HCT116 (cell line): ENCODE results near the gene MRPL39. TPM values are rescaled to one million over a fixed set of nuclear protein-coding genes. Genes with fewer than 3 reads are reported as not detected.

Experiments
- ATAC-seq: fragments of 200-7000 bp; cut with Tn5 transposase; 2 replicates; pipeline ENCODE4 v1.9.1; 2020; ENCODE audit warnings: mild to moderate bottlenecking, moderate library complexity
- BruUV-seq: library from RNA; stranded (reverse); fragments of 400-500 nt; replicated peaks from 2 replicates; lab custom pipeline; 2021; lab: Mats Ljungman, UMichigan
- CTCF ChIA-PET: fragments of 300-600 bp; sonication (Branson Sonifier 250); formaldehyde crosslinking; loops from one replicate; lab custom pipeline; 2021; ENCODE audit warnings: antibody characterized with exemption; lab: Charles Lee
- POLR2A ChIA-PET: fragments of 300-600, 350-600 bp; sonication (Branson Sonifier 250); formaldehyde crosslinking; loops from one replicate; lab custom pipeline; 2021; ENCODE audit warnings: antibody characterized with exemption; lab: Charles Lee
- RAD21 ChIA-PET, 2 experiments: fragments of 300-600 bp; sonication (Branson Sonifier 250); formaldehyde crosslinking; loops; one replicate each; lab custom pipeline; 2023; ENCODE audit warnings: low total read pairs in 2 of 2; ENCODE audit not compliant: uncharacterized antibody in 2 of 2, unreplicated experiment in 2 of 2, low non-redundant PET in 1 of 2; lab: Charles Lee
- DNase-seq: peaks from one replicate; pipeline ENCODE4 v3.0.0-alpha.2; 2010; ENCODE audit warnings: low read depth, low spot score
- H2AFZ ChIP-seq: fragments of 200-600 bp; shearing (Covaris generic), sonication (generic); 2 replicates; pipeline ENCODE4 v1.6.1; 2017; ENCODE audit warnings: low read depth, mixed run types, mixed read lengths, antibody characterized with exemption, low read length; ENCODE audit not compliant: poor library complexity, severe bottlenecking
- H3K27ac ChIP-seq: 2 replicates; pipeline ENCODE4 v1.5.1; 2012; ENCODE audit warnings: low read depth, low read length
- H3K27me3 ChIP-seq: fragments of 200-600 bp; sonication (generic); 2 replicates; pipeline ENCODE4 v1.6.1; 2016; ENCODE audit warnings: mixed run types, low read length, mixed read lengths; ENCODE audit not compliant: insufficient read depth
- H3K36me3 ChIP-seq, 2 experiments: fragments of 200-500 bp in 1 of 2; fragments of 200-600 bp in 1 of 2; sonication (Bioruptor generic) in 1 of 2; sonication (generic) in 1 of 2; 2 replicates each; pipeline versions ENCODE4 v1.5.1 to v1.6.1; 2014 to 2016; ENCODE audit warnings: low read length in 2 of 2, inconsistent platforms in 1 of 2, mixed read lengths in 1 of 2, mixed run types in 1 of 2; ENCODE audit not compliant: insufficient read depth in 2 of 2, control insufficient read depth in 1 of 2
- H3K4me1 ChIP-seq, 2 experiments: fragments of 200-600 bp in 1 of 2; sonication (generic) in 1 of 2; 2 replicates each; pipeline versions ENCODE4 v1.5.1 to v1.6.1; 2012 to 2017; ENCODE audit warnings: low read length in 2 of 2, inconsistent platforms in 1 of 2, mild to moderate bottlenecking in 1 of 2, mixed read lengths in 1 of 2, mixed run types in 1 of 2, moderate library complexity in 1 of 2; ENCODE audit not compliant: insufficient read depth in 2 of 2, control insufficient read depth in 1 of 2
- H3K4me2 ChIP-seq: fragments of 200-600 bp; sonication (generic); 2 replicates; pipeline ENCODE4 v1.6.1; 2017; ENCODE audit warnings: mixed run types, low read length, mixed read lengths
- H3K4me3 ChIP-seq, 2 experiments: fragments of 200-600 bp in 1 of 2; sonication (generic) in 1 of 2; replicated peaks in 1 of 2; 2 replicates each; pipeline ENCODE4 v1.5.1; 2011 to 2016; ENCODE audit warnings: low read length in 2 of 2, control low read depth in 1 of 2, low read depth in 1 of 2, mild to moderate bottlenecking in 1 of 2, mixed read lengths in 1 of 2, mixed run types in 1 of 2
- H3K79me2 ChIP-seq: fragments of 200-600 bp; sonication (generic); 2 replicates; pipeline ENCODE4 v1.6.1; 2017; ENCODE audit warnings: mild to moderate bottlenecking, mixed run types, low read length, moderate library complexity, mixed read lengths; ENCODE audit not compliant: insufficient read depth
- H3K9ac ChIP-seq: fragments of 200-600 bp; sonication (generic); 2 replicates; pipeline ENCODE4 v1.6.1; 2016; ENCODE audit warnings: low read length, mixed read lengths
- H3K9me2 ChIP-seq: fragments of 200-600 bp; sonication (generic), shearing (Covaris generic); 2 replicates; pipeline ENCODE4 v1.6.1; 2017; ENCODE audit warnings: mixed run types, mild to moderate bottlenecking, moderate library complexity; ENCODE audit not compliant: insufficient read depth
- H3K9me3 ChIP-seq, 2 experiments: fragments of 200-500 bp in 1 of 2; fragments of 200-600 bp in 1 of 2; sonication (Bioruptor generic) in 1 of 2; sonication (generic) in 1 of 2; 2 replicates each; pipeline ENCODE4 v1.6.1; 2014 to 2017; ENCODE audit warnings: low read length in 2 of 2, mixed read lengths in 2 of 2, inconsistent platforms in 1 of 2, low read depth in 1 of 2, mild to moderate bottlenecking in 1 of 2, mixed run types in 1 of 2, moderate library complexity in 1 of 2; ENCODE audit not compliant: control insufficient read depth in 1 of 2, insufficient read depth in 1 of 2
- H4K20me1 ChIP-seq: fragments of 200-600 bp; sonication (generic), shearing (Covaris generic); 2 replicates; pipeline ENCODE4 v1.6.1; 2017; ENCODE audit warnings: mixed run types, mild to moderate bottlenecking, moderate library complexity; ENCODE audit not compliant: insufficient read depth
- ATF3 ChIP-seq: IDR thresholded peaks from 2 replicates; pipeline ENCODE4 v1.6.1; 2012
- CEBPB ChIP-seq: IDR thresholded peaks from 2 replicates; pipeline ENCODE4 v1.6.1; 2012; ENCODE audit warnings: low read depth
- CTCF ChIP-seq, 3 experiments: fragments of 200-600 bp in 1 of 3; sonication (generic) in 1 of 3; IDR thresholded peaks in 2 of 3; conservative IDR thresholded peaks in 1 of 3; 2 replicates each; pipeline ENCODE4 v1.5.1; 2012 to 2017; ENCODE audit warnings: low read depth in 2 of 3, low read length in 2 of 3, antibody characterized with exemption in 1 of 3, borderline replicate concordance in 1 of 3, control low read depth in 1 of 3, mild to moderate bottlenecking in 1 of 3, mixed read lengths in 1 of 3, mixed run types in 1 of 3, moderate library complexity in 1 of 3; ENCODE audit not compliant: insufficient read depth in 1 of 3
- EGR1 ChIP-seq: IDR thresholded peaks from 2 replicates; pipeline ENCODE4 v1.6.1; 2012; ENCODE audit warnings: low read depth
- ELF1 ChIP-seq: IDR thresholded peaks from 2 replicates; pipeline ENCODE4 v1.6.1; 2012; ENCODE audit warnings: low read depth, borderline replicate concordance
- EZH2 ChIP-seq: fragments of 200-600 bp; sonication (generic); IDR thresholded peaks from 2 replicates; pipeline ENCODE4 v1.6.1; 2017; ENCODE audit warnings: antibody characterized with exemption, mixed run types
- EZH2phosphoT487 ChIP-seq: fragments of 200-600 bp; IDR thresholded peaks from 2 replicates; pipeline ENCODE4 v1.6.1; 2018; ENCODE audit warnings: antibody characterized with exemption, borderline replicate concordance
- FOSL1 ChIP-seq: IDR thresholded peaks from 2 replicates; pipeline ENCODE4 v1.6.1; 2012; ENCODE audit warnings: low read depth
- JUND ChIP-seq: IDR thresholded peaks from 2 replicates; pipeline ENCODE4 v1.6.1; 2012
- POLR2A ChIP-seq: IDR thresholded peaks from 2 replicates; pipeline ENCODE4 v1.7.0; 2011; ENCODE audit warnings: borderline replicate concordance; ENCODE audit not compliant: insufficient read depth, insufficient read length; ENCODE audit errors: extremely low read depth
- POLR2AphosphoS5 ChIP-seq: IDR thresholded peaks from 2 replicates; pipeline ENCODE4 v1.6.1; 2011; ENCODE audit warnings: mild to moderate bottlenecking, low read depth, low read length, moderate library complexity
- RAD21 ChIP-seq: IDR thresholded peaks from 2 replicates; pipeline ENCODE4 v1.6.1; 2012; ENCODE audit warnings: low read depth, mild to moderate bottlenecking
- SIN3A ChIP-seq: IDR thresholded peaks from 2 replicates; pipeline ENCODE4 v1.6.1; 2012; ENCODE audit warnings: low read depth
- SP1 ChIP-seq: IDR thresholded peaks from 2 replicates; pipeline ENCODE4 v1.6.1; 2012; ENCODE audit warnings: low read depth
- YY1 ChIP-seq: IDR thresholded peaks from 2 replicates; pipeline ENCODE4 v1.6.1; 2011; ENCODE audit warnings: low read length, low read depth, moderate library complexity, mild to moderate bottlenecking; ENCODE audit not compliant: insufficient replicate concordance; ENCODE audit errors: extremely low read depth
- ZFX ChIP-seq: fragments of 450-650 bp; IDR thresholded peaks from 2 replicates; pipeline ENCODE4 v1.6.1; 2017
- ZNF274 ChIP-seq: fragments of 200-500 bp; sonication (Bioruptor generic); IDR thresholded peaks from 2 replicates; pipeline ENCODE4 v1.6.1; 2014; ENCODE audit warnings: mild to moderate bottlenecking, low read depth, low read length, inconsistent platforms
- intact Hi-C: fragments of 100-400 bp; cut with micrococcal nuclease; formaldehyde crosslinking; loops from 2 replicates; pipeline ENCODE4 v1.10.0; 2022
- total RNA-seq: library from RNA; stranded (reverse); gene quantifications from one replicate; pipeline ENCODE4 v1.2.1, GENCODE V29; 2021; ENCODE audit not compliant: unreplicated experiment
- TF ChIP-seq, protein P1 (sequence below): IDR thresholded peaks from 2 replicates; pipeline ENCODE4 v1.6.1; 2012
- TF ChIP-seq, protein P2 (sequence below): IDR thresholded peaks from 2 replicates; pipeline ENCODE4 v1.6.1; 2011; ENCODE audit warnings: mild to moderate bottlenecking, low read length, moderate library complexity; ENCODE audit not compliant: insufficient replicate concordance; ENCODE audit errors: extremely low read depth

Gene MRPL39
- total RNA-seq, 1 experiment from 2014 or later, result 41.1 TPM

- Histone ChIP-seq H3K4me3 (no peak overlapping the region), H3K27me3 (no peaks in the 10 kb centered on the region), H3K79me2 (no peaks in the 10 kb centered on the region), H3K4me2 (no peak overlapping the region), H3K9me3 (no peaks in the 10 kb centered on the region), H3K9me2 (no peaks in the 10 kb centered on the region), H3K4me1 (no peaks in the 10 kb centered on the region), H4K20me1 (no peaks in the 10 kb centered on the region), H3K27ac (no peak overlapping the region), H2AFZ (no peak overlapping the region), H3K36me3 (no peaks in the 10 kb centered on the region), H3K9ac (no peak overlapping the region)
- BruUV-seq, result no TSS peak
- DNase-seq, result no peak
- intact Hi-C loops, result no loop called here
- POLR2A ChIA-PET, result no interaction called here
- no peak for ATAC-seq
- TF ChIP-seq, protein P1, sequence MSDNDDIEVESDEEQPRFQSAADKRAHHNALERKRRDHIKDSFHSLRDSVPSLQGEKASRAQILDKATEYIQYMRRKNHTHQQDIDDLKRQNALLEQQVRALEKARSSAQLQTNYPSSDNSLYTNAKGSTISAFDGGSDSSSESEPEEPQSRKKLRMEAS, result no peak
- TF ChIP-seq SP1 (no peak), SIN3A (no peak), ZFX (no peak), CTCF (IDR thresholded peaks at IDR 0.05 in 2 of 3, conservative IDR thresholded peaks at IDR 0.05 in 1 of 3; ENCODE audit: borderline replicate concordance in 1 of 3, insufficient read depth in 1 of 3, low read depth in 2 of 3, low read length in 2 of 3) (no peak), JUND (no peak), EZH2 (no peak), EGR1 (no peak), YY1 (no peak), ATF3 (no peak), POLR2AphosphoS5 (no peak), ELF1 (no peak), EZH2phosphoT487 (no peak), FOSL1 (no peak), CEBPB (no peak), ZNF274 (no peak), POLR2A (no peak), RAD21 (no peak)
- TF ChIP-seq, protein P2, sequence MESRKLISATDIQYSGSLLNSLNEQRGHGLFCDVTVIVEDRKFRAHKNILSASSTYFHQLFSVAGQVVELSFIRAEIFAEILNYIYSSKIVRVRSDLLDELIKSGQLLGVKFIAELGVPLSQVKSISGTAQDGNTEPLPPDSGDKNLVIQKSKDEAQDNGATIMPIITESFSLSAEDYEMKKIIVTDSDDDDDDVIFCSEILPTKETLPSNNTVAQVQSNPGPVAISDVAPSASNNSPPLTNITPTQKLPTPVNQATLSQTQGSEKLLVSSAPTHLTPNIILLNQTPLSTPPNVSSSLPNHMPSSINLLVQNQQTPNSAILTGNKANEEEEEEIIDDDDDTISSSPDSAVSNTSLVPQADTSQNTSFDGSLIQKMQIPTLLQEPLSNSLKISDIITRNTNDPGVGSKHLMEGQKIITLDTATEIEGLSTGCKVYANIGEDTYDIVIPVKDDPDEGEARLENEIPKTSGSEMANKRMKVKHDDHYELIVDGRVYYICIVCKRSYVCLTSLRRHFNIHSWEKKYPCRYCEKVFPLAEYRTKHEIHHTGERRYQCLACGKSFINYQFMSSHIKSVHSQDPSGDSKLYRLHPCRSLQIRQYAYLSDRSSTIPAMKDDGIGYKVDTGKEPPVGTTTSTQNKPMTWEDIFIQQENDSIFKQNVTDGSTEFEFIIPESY, result no peak
- RAD21 ChIA-PET, result interaction anchor here in 1 of 2 experiments (0.8 kb wide), 1 partner anchor 121 kb away, joined by 3 read pairs; no protein-coding TSS in a partner anchor
- CTCF ChIA-PET, result no interaction called here
Observed at GRCh38 chr21:25561668-25562641, 45.3 kb downstream of the MRPL39 start.
